IMR-90 (cell line): ENCODE measurements around the gene ITIH4. TPM values are rescaled to one million over a fixed set of nuclear protein-coding genes. Genes with fewer than 3 reads are reported as not detected.

ENCODE experiments used
- ATAC-seq: fragments of 200-7000 bp; cut with Tn5 transposase; 2 replicates; pipeline ENCODE4 v1.9.1; 2020; ENCODE audit warnings: low read depth, mild to moderate bottlenecking, moderate library complexity
- BruUV-seq: library from RNA; stranded (reverse); fragments of 400-500 nt; replicated peaks from 2 replicates; lab custom pipeline; 2021; lab: Mats Ljungman, UMichigan
- CTCF ChIA-PET: fragments of 300-600 bp; formaldehyde crosslinking; extraction: SDS; loops from one replicate; lab custom pipeline; 2021; ENCODE audit warnings: antibody characterized with exemption; lab: Yijun Ruan, JAX
- POLR2A ChIA-PET: fragments of 300-600 bp; sonication (Branson Sonifier 250); formaldehyde crosslinking; loops from one replicate; lab custom pipeline; 2022; ENCODE audit warnings: antibody characterized with exemption; ENCODE audit not compliant: unreplicated experiment; lab: Charles Lee
- DNase-seq: peaks from one replicate; pipeline ENCODE4 v3.0.0; 2013
- H2AFZ ChIP-seq: replicated peaks from 2 replicates; pipeline ENCODE3; 2013; ENCODE audit warnings: low read length, mild to moderate bottlenecking; ENCODE audit not compliant: poor library complexity
- H2AK5ac ChIP-seq: 2 replicates; pipeline ENCODE4 v1.6.1; 2013; ENCODE audit warnings: low read depth, low read length, inconsistent platforms
- H2AK9ac ChIP-seq: replicated peaks from 2 replicates; pipeline ENCODE3; 2013; ENCODE audit warnings: mild to moderate bottlenecking, low read depth, low read length, moderate library complexity; ENCODE audit not compliant: poor library complexity
- H2BK120ac ChIP-seq: 2 replicates; pipeline ENCODE4 v1.6.1; 2013; ENCODE audit warnings: low read depth, low read length, inconsistent platforms
- H2BK15ac ChIP-seq: 3 replicates; pipeline ENCODE4 v1.6.1; 2013; ENCODE audit warnings: low read depth, low read length, inconsistent platforms
- H2BK20ac ChIP-seq: 2 replicates; pipeline ENCODE4 v1.6.1; 2013; ENCODE audit warnings: low read depth, mild to moderate bottlenecking, inconsistent platforms, low read length, moderate library complexity
- H2BK5ac ChIP-seq: 2 replicates; pipeline ENCODE4 v1.6.1; 2013; ENCODE audit warnings: mild to moderate bottlenecking, low read depth, low read length, inconsistent platforms; ENCODE audit not compliant: poor library complexity, severe bottlenecking
- H3K14ac ChIP-seq: replicated peaks from 2 replicates; pipeline ENCODE4 v1.6.1; 2013; ENCODE audit warnings: low read depth, low read length, inconsistent platforms
- H3K18ac ChIP-seq: 2 replicates; pipeline ENCODE4 v1.6.1; 2013; ENCODE audit warnings: low read depth, low read length, control low read depth
- H3K23ac ChIP-seq: 2 replicates; pipeline ENCODE4 v1.6.1; 2013; ENCODE audit warnings: low read depth, low read length, inconsistent platforms
- H3K27ac ChIP-seq: 2 replicates; pipeline ENCODE4 v1.5.1; 2013; ENCODE audit warnings: mild to moderate bottlenecking, control low read depth, low read length; ENCODE audit not compliant: insufficient read depth
- H3K27me3 ChIP-seq: 2 replicates; pipeline ENCODE4 v1.6.1; 2013; ENCODE audit warnings: low read length; ENCODE audit not compliant: control insufficient read depth, insufficient read depth
- H3K36me3 ChIP-seq: 2 replicates; pipeline ENCODE4 v1.6.1; 2013; ENCODE audit warnings: low read length, mixed read lengths; ENCODE audit not compliant: control insufficient read depth, insufficient read depth
- H3K4ac ChIP-seq: 2 replicates; pipeline ENCODE4 v1.6.1; 2013; ENCODE audit warnings: low read depth, low read length, inconsistent platforms
- H3K4me1 ChIP-seq: 2 replicates; pipeline ENCODE4 v1.6.1; 2013; ENCODE audit warnings: low read length, mixed read lengths; ENCODE audit not compliant: control insufficient read depth, insufficient read depth
- H3K4me2 ChIP-seq: 2 replicates; pipeline ENCODE4 v1.6.1; 2013; ENCODE audit warnings: low read depth, mild to moderate bottlenecking, control low read depth, low read length, moderate library complexity
- H3K4me3 ChIP-seq: 2 replicates; pipeline ENCODE4 v1.5.1; 2013; ENCODE audit warnings: low read depth, mild to moderate bottlenecking, control low read depth, low read length, moderate library complexity; ENCODE audit not compliant: insufficient read depth
- H3K56ac ChIP-seq: 2 replicates; pipeline ENCODE4 v1.6.1; 2013; ENCODE audit warnings: low read length, inconsistent platforms; ENCODE audit not compliant: insufficient read depth; ENCODE audit errors: extremely low read depth
- H3K79me1 ChIP-seq, 2 experiments: 2 replicates each; pipeline ENCODE4 v1.6.1; 2013; ENCODE audit warnings: low read length in 2 of 2, inconsistent platforms in 1 of 2, low read depth in 1 of 2
- H3K9ac ChIP-seq: 2 replicates; pipeline ENCODE4 v1.6.1; 2013; ENCODE audit warnings: low read depth, low read length, control low read depth
- H3K9me1 ChIP-seq: 2 replicates; pipeline ENCODE4 v1.6.1; 2013; ENCODE audit warnings: low read length, inconsistent platforms; ENCODE audit not compliant: insufficient read depth
- H3K9me3 ChIP-seq: 2 replicates; pipeline ENCODE4 v1.6.1; 2013; ENCODE audit warnings: low read length; ENCODE audit not compliant: control insufficient read depth, insufficient read depth
- H4K20me1 ChIP-seq: 2 replicates; pipeline ENCODE4 v1.6.1; 2013; ENCODE audit warnings: low read length, inconsistent platforms; ENCODE audit not compliant: insufficient read depth
- H4K5ac ChIP-seq: 2 replicates; pipeline ENCODE4 v1.6.1; 2013; ENCODE audit warnings: mild to moderate bottlenecking, low read depth, low read length, control low read depth
- H4K8ac ChIP-seq, 2 experiments: 2 replicates each; pipeline ENCODE4 v1.6.1; 2013; ENCODE audit warnings: low read depth in 2 of 2, low read length in 2 of 2, control low read depth in 1 of 2, inconsistent platforms in 1 of 2
- H4K91ac ChIP-seq: 2 replicates; pipeline ENCODE4 v1.6.1; 2013; ENCODE audit warnings: low read depth, low read length, inconsistent platforms; ENCODE audit not compliant: insufficient read depth
- BHLHE40 ChIP-seq: fragments of 150-350 bp; IDR thresholded peaks from 2 replicates; pipeline ENCODE4 v1.6.1; 2016; ENCODE audit warnings: mild to moderate bottlenecking, low read depth, low read length
- CEBPB ChIP-seq: IDR thresholded peaks from 2 replicates; pipeline ENCODE4 v1.6.1; 2012; ENCODE audit warnings: low read depth, low read length, improper control_type of control experiment
- CHD1 ChIP-seq: IDR thresholded peaks from 2 replicates; pipeline ENCODE4 v1.6.1; 2012; ENCODE audit warnings: low read depth, low read length, improper control_type of control experiment
- CTCF ChIP-seq: conservative IDR thresholded peaks from 2 replicates; pipeline ENCODE4 v1.5.1; 2012; ENCODE audit warnings: mild to moderate bottlenecking, low read depth, low read length, improper control_type of control experiment
- ELK1 ChIP-seq: fragments of 150-350 bp; IDR thresholded peaks from 2 replicates; pipeline ENCODE4 v1.6.1; 2016; ENCODE audit warnings: low read depth, mild to moderate bottlenecking, low read length, moderate library complexity, borderline replicate concordance
- FOS ChIP-seq: fragments of 150-350 bp; IDR thresholded peaks from 2 replicates; pipeline ENCODE4 v1.6.1; 2016; ENCODE audit warnings: low read depth, low read length
- MAFK ChIP-seq: IDR thresholded peaks from 2 replicates; pipeline ENCODE4 v1.6.1; 2012; ENCODE audit warnings: low read depth, low read length, improper control_type of control experiment
- MAZ ChIP-seq: IDR thresholded peaks from 2 replicates; pipeline ENCODE4 v1.6.1; 2012; ENCODE audit warnings: low read depth, mild to moderate bottlenecking, low read length, improper control_type of control experiment, moderate library complexity, borderline replicate concordance
- MXI1 ChIP-seq: IDR thresholded peaks from 2 replicates; pipeline ENCODE4 v1.6.1; 2012; ENCODE audit warnings: low read depth, mild to moderate bottlenecking, low read length, moderate library complexity, borderline replicate concordance
- NFE2L2 ChIP-seq: fragments of 150-350 bp; IDR thresholded peaks from 2 replicates; pipeline ENCODE4 v1.6.1; 2016; ENCODE audit warnings: low read depth, mild to moderate bottlenecking, low read length
- POLR2A ChIP-seq: IDR thresholded peaks from 2 replicates; pipeline ENCODE4 v1.6.1; 2012; ENCODE audit warnings: mild to moderate bottlenecking, low read depth, low read length
- RAD21 ChIP-seq: IDR thresholded peaks from 2 replicates; pipeline ENCODE4 v1.6.1; 2012; ENCODE audit warnings: low read length, improper control_type of control experiment
- RCOR1 ChIP-seq: IDR thresholded peaks from 2 replicates; pipeline ENCODE4 v1.6.1; 2012; ENCODE audit warnings: mild to moderate bottlenecking, low read length, improper control_type of control experiment; ENCODE audit not compliant: insufficient replicate concordance
- RFX5 ChIP-seq: IDR thresholded peaks from 2 replicates; pipeline ENCODE4 v1.8.0; 2012; ENCODE audit warnings: low read depth, mild to moderate bottlenecking, low read length, moderate library complexity
- SMC3 ChIP-seq: fragments of 150-350 bp; IDR thresholded peaks from 2 replicates; pipeline ENCODE4 v1.6.1; 2016; ENCODE audit warnings: low read depth, mild to moderate bottlenecking, antibody characterized with exemption, low read length, moderate library complexity
- WGBS, 2 experiments: methylation state at CpG; one replicate each; pipeline versions ENCODE4 v1.1.5 to v1.1.7; 2013; ENCODE audit warnings: missing lambda C conversion rate in 2 of 2; ENCODE audit not compliant: insufficient read length in 1 of 2; ENCODE audit errors: extremely low coverage in 2 of 2; 5-methylcytosine and 5-hydroxymethylcytosine counted together
- dilution Hi-C: fragments of 300-500 bp; cut with HindIII; formaldehyde crosslinking; loops from one replicate; pipeline ENCODE4 v1.14.3; 2018; ENCODE audit warnings: low sequenced_read_pairs; ENCODE audit not compliant: unreplicated experiment
- in situ Hi-C: fragments of 300-500 bp; cut with MboI; formaldehyde crosslinking; loops from 3 replicates; pipeline ENCODE4 v1.14.3; 2019; ENCODE audit warnings: low sequenced_read_pairs, inconsistent platforms, mixed read lengths
- intact Hi-C: fragments of 100-400 bp; cut with micrococcal nuclease; formaldehyde crosslinking; loops from 2 replicates; pipeline ENCODE4 v1.10.0; 2022
- polyA plus RNA-seq, 3 experiments: library from polyadenylated mRNA; depleted of rRNA; stranded (reverse); fragments of >200 nt; gene quantifications; 2 replicates each; pipeline ENCODE4 v1.2.3, GENCODE V29; 2012; ENCODE audit warnings: low replicate concordance in 1 of 3
- total RNA-seq: library from RNA; depleted of rRNA; stranded (reverse); fragments of >200 nt; gene quantifications from 2 replicates; pipeline ENCODE4 v1.2.3, GENCODE V29; 2012
- TF ChIP-seq, protein P1 (sequence below): fragments of 150-350 bp; IDR thresholded peaks from 2 replicates; pipeline ENCODE4 v1.6.1; 2017; ENCODE audit warnings: mild to moderate bottlenecking, antibody characterized with exemption, low read length, low read depth

Gene ITIH4
- total and polyA plus RNA-seq, 2 of the 4 experiments (the other 2 are of a cell fraction): 0.26 to 0.36 TPM

DNA sequence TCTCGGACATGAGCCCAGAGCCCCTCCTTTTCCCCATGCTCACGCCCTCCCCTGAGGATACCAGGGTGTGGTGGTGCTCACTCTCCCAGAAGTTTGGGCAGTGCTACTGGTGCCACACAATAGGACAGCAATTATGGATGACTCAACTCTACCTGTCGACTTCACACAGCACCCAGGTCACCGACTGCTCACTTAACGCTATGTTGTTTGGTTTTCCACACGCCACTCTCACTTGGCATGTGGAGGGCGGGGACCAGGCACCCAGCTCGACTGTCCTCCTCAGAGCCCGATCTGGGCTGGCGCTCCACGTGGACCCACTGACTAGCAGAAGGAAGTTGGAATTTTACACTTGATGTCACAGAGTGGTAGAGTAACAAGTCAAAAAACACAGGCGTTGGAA, 36.0 kb upstream of the ITIH4 start:
- H3K14ac ChIP-seq: no peak overlapping the region
- BruUV-seq: no TSS peak
- 96% methylated on average over 4 of the region's 12 CpGs; no CpG with 5 or more reads in 1 of the 2 experiments for WGBS, 2 experiments
- no peak overlapping the region for H3K4me2 ChIP-seq
- ATAC-seq (no peak), DNase-seq (no peak)
- no peak overlapping the region for H3K56ac ChIP-seq
- H3K79me1 ChIP-seq: peaks cover 4 to 20% of the 10 kb centered on the region in 2 experiments; a peak in 3 of 4 replicates
- H4K5ac ChIP-seq: no peak overlapping the region
- no peaks in the 10 kb centered on the region for H3K27me3 ChIP-seq
- no peak overlapping the region for H2AK5ac ChIP-seq
- intact Hi-C loops (no loop called here), dilution Hi-C loops (no loop called here), in situ Hi-C loops (no loop called here)
- no peak overlapping the region for H2BK120ac ChIP-seq
- H3K9me3 ChIP-seq: no peaks in the 10 kb centered on the region
- H2AK9ac ChIP-seq: no peak overlapping the region
- no peak overlapping the region for H2BK20ac ChIP-seq
- H3K9ac ChIP-seq: no peak overlapping the region
- H3K9me1 ChIP-seq: no peaks in the 10 kb centered on the region; the same call in 1 of the 2 replicates
- H3K23ac ChIP-seq: no peak overlapping the region
- no peak overlapping the region for H4K91ac ChIP-seq
- H3K4me3 ChIP-seq: no peak overlapping the region
- no peak overlapping the region for H3K27ac ChIP-seq
- TF ChIP-seq RAD21 (no peak), RCOR1 (no peak), CEBPB (no peak), BHLHE40 (no peak), SMC3 (no peak), POLR2A (no peak), CTCF (no peak), FOS (no peak), MXI1 (no peak), NFE2L2 (no peak), ELK1 (no peak), MAZ (no peak), RFX5 (no peak), MAFK (no peak), CHD1 (no peak)
- TF ChIP-seq, protein P1, sequence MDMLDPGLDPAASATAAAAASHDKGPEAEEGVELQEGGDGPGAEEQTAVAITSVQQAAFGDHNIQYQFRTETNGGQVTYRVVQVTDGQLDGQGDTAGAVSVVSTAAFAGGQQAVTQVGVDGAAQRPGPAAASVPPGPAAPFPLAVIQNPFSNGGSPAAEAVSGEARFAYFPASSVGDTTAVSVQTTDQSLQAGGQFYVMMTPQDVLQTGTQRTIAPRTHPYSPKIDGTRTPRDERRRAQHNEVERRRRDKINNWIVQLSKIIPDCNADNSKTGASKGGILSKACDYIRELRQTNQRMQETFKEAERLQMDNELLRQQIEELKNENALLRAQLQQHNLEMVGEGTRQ: no peak
- H2BK15ac ChIP-seq: no peak overlapping the region
- no peaks in the 10 kb centered on the region for H3K4me1 ChIP-seq
- no peak overlapping the region for H2AFZ ChIP-seq
- H4K8ac ChIP-seq: no peak overlapping the region
- no peak overlapping the region for H3K18ac ChIP-seq
- CTCF ChIA-PET: no interaction called here
- no peak overlapping the region for H2BK5ac ChIP-seq
- no peaks in the 10 kb centered on the region for H3K36me3 ChIP-seq
- no peaks in the 10 kb centered on the region for H4K20me1 ChIP-seq
- POLR2A ChIA-PET: no interaction called here
- no peak overlapping the region for H3K4ac ChIP-seq
